GM21786 (cell line): ENCODE data around the gene AWAT2.
"Not testable (repeated sequence)": the region's sequence is repeated elsewhere in the genome, so short reads cannot be mapped to it uniquely, and the experiment has no call there.

Experiments
- ATAC-seq: cut with Tn5 transposase; IDR thresholded peaks from one replicate; pipeline ENCODE4 v1.9.1; 2021; ENCODE audit not compliant: unreplicated experiment

The AWAT2 gene

GRCh38 chrX:70001708-70002341, 47.9 kb downstream of the AWAT2 start:
- ATAC-seq: no peak

- no peak for ATAC-seq
These were observed 48.5 kb downstream of the AWAT2 start for GRCh38 chrX:70001269-70001668.

GRCh38 chrX:69998299-69998698, 51.4 kb downstream of the AWAT2 start:
- ATAC-seq: not testable (repeated sequence)

DNA sequence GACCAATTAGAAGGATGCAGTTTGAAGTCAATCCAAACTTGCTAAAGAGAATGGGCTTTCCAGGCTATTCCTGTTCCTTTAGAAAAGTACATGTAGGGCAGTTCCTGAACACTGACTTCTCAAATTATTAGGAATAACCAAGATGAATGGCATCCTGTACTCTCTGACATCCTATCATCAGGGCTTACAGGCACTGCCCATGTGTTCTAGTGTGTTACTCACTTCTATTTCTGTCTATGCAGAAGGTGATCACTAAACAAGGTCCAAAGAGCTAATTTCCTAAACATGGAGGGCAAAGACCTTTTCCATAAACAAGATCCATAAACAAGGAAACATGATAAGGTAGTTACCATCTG, 53.6 kb downstream of the AWAT2 start:
- ATAC-seq: no peak

DNA sequence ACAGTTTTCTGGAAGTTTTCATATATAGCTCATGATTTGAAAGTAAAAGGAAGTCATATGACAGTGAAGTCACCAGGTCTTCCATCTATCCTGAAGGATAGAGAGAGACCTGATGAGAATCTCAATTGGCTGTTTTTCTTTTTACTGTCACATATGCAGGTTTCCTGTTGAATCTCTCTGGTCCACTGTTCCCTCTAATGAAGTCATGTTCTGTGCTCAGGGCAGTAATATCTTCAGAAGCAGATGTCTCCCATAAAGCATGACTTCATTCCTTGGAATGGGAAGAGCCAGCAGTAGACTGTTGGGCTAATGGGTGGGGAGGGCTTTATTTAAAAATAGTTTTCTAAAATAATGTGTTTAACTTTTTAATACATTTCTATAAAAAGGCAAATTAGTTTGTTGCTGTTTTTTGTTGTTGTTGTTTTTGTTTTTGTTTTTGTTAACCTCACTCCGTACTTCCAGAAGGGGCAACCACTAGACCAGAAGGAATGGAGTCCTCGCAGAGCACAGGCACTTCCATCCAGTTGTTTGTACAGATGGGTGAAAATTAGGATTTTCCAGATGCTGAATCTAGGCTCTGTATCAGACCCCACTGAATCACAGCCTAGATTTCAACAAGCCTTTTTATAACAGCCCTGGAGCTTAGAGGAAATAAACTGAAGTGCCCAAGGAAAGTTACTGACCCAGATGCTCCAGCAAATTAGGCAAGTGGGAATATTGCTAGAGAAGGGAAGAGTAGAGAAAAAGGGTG, 54.2 kb downstream of the AWAT2 start:
- no peak for ATAC-seq

GRCh38 chrX:69993494-69993893, 56.2 kb downstream of the AWAT2 start:
- no peak for ATAC-seq

DNA sequence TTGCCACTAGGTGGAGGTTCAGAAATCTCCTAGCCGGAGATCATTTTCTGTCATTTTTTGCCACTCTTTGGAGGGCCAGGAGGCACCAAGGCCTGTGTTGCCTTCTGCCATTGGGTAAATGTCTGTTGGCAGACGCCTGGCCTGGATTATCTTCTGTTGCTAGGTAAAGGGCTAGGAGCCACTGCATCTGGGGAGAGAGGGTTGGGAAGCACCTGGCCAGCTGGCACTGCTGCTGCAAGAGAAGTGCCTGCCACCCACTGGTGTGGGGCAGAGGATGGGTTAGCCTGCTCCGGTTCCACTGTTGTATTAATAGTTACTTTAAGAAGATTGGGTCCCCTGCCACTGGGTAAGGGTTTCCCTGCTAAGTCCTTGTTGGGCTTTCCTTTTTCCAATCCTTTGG, 58.1 kb downstream of the AWAT2 start:
- no peak for ATAC-seq
